Keratinocyte (primary cell): Measurements from ENCODE around the gene FAM107B.

ENCODE experiments used
- CTCF ChIP-seq, 3 experiments: IDR thresholded peaks in 1 of 3; conservative IDR thresholded peaks in 1 of 3; optimal IDR thresholded peaks in 1 of 3; 2 replicates in 2 of 3; 3 replicates in 1 of 3; pipeline versions ENCODE3 to v1.5.1; 2011; ENCODE audit warnings: low read length in 3 of 3, mild to moderate bottlenecking in 3 of 3, moderate library complexity in 2 of 3, control low read depth in 1 of 3, inconsistent platforms in 1 of 3; ENCODE audit not compliant: insufficient read depth in 2 of 3; ENCODE audit errors: extremely low read depth in 1 of 3
- EZH2 ChIP-seq: IDR thresholded peaks from one replicate; pipeline ENCODE4 v1.6.1; 2012; ENCODE audit warnings: inconsistent platforms, mild to moderate bottlenecking, low read length, moderate library complexity

GRCh38 chr10:14564268-14564744 is 210.4 kb downstream of the FAM107B start:
- TF ChIP-seq CTCF (optimal IDR thresholded peaks at IDR 0.05 in 1 of 3, IDR thresholded peaks at IDR 0.05 in 1 of 3, conservative IDR thresholded peaks at IDR 0.05 in 1 of 3; ENCODE audit: extremely low read depth in 1 of 3, insufficient read depth in 2 of 3, low read length in 3 of 3) = no peak
- no peak for TF ChIP-seq EZH2
